DMS114 treated with DMSO at 0.1 percent for 48 hours (cell line): ENCODE results near the gene CNTN5.

Experiments
- DNase-seq: peaks from one replicate; lab custom pipeline; 2025; ENCODE audit not compliant: unreplicated experiment; lab: John Stamatoyannopoulos, UW

The CNTN5 gene

DNA sequence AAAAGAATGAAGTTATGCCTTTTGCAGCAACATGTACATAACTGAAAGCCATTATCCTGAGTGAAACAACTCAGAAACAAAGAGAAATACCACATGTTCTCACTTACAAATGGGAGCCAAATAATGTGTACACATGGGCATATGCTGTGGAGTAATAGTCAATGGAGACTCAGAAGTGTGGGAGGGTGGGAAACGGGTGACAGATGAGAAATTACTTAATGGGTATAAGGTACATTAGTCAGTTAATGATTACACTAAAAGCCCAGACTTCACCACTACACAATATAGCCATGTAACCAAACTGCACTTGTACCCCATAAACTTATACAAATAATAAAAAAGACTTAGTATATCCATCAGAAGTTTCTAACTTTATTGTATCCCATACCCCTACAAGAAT, 992.3 kb downstream of the CNTN5 start:
- DNase-seq: no peak

DNA sequence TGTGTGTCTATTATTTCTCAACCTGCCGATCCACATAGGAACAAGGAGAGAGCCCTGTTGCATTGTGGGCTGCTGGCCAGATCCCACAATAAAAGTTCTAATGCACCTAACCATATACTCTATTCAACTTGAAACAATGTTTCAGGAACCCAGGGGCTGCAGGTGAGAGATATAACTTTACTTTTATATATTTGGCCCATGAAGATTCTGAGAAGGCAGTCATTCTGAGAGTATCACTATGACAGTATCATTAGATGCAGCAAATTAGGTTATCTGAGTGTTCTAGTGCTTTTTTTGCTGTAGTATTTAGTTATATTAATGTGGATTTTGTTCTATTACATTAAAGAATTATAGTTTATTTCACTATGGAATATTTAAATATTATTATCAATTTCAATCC, 1011.2 kb downstream of the CNTN5 start:
- DNase-seq: no peak

DNA sequence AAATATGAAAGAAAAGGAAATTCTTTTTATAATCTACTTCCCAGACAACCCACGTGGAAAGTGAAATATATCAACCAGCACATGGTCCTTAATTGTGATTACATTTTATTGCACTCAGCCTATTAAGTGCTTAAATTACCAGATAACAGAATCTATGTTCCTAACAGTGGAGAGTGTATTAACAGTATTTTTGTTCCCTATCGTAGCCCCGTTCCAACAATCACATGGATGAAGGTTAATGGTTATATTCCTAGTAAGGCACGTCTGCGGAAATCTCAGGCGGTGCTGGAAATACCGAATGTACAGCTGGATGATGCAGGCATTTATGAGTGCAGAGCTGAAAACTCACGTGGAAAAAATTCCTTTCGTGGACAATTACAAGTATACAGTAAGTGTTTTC, 1040.3 kb downstream of the CNTN5 start:
- DNase-seq: no peak

DNA sequence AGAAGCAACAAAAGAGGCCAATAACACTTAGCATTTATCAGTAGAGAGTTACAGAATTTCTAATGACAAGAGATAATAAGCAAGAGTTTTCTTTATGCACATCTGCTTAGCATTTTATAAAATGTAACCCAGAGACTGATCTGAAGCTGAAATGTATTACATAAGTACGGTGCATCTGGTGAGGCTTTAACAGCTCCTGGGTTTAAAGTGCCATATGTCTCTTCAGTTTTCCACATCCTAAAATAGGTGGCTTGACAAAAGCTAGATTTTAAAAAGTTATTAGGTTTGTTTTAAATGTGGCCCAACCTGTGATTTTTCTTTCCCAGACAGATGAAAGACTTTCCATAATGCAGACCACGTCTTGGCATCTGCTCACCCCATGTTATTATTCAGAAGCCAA, 1045.7 kb downstream of the CNTN5 start:
- no peak for DNase-seq

DNA sequence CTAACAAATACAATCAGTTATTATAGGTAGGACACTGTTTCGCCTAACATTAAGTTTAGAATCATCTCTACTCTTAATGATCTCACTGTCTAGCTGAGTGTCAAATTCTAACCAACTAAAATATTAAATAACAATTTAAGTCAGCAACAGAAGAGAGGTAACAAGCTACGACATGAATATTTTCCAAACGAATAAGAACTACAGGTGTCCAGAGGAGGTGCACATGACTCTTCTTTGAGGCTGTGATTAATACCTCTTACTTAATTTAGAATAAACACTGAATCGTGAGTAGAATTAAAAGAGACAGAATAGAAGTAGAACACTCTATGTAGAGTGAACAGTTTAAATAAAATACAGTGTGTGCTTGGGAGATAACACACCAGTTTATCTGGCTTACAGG, 1047.4 kb downstream of the CNTN5 start:
- DNase-seq: no peak

DNA sequence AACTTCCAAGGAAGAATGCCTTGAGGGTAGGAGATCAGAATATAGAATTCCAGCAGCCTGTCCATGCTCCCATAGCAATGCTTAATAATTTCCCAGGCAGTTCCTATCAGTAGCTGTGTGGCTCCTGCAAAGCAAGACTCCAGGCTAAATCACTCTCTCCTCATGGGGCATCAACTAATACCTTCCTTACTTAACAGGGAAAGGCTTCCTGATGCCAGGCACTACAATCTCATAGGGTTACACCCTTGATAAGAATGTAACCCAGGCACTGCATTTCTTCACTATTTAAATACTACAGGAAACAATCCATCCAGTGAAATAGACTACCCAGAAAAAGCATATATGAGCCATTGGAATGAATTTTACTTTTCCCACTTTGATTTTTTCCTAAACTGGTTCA, 1051.4 kb downstream of the CNTN5 start:
- DNase-seq: no peak

DNA sequence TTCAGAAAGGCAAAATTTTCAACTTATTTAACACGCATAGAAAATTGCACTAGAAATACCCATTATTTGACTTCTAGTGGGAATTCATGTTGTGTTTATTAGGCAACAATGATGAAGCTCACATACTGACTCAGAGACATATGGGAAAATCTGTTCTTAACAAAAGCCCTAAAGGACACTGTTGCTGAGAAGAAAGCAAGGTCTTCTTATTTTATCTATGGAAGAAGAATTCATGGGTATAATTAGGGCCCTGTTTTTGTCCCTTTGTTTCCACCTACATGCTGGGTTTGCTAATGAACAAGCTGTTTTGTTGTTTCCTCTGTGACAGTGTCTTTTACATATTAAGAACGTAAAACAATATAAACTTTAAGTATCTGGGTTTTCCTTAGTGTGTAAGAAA, 1059.6 kb downstream of the CNTN5 start:
- no peak for DNase-seq

DNA sequence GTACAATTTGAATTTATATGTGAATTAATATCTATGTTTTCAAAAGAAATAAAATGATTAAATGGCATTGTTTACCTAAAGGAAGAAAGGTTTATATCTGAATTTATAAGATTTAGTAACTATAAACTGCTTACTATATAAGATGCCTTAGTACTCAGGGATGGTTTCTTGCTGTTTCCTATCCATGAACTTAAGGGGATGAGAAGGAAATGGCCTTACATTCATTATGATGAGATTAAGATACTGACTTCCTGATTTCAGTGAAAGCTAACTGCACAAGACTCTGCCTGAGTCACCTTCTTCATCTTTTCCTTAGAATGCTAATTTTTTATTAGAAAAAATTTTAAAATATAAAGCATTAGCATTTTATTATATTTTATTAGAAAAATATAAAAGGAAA, 1060.1 kb downstream of the CNTN5 start:
- DNase-seq: no peak

DNA sequence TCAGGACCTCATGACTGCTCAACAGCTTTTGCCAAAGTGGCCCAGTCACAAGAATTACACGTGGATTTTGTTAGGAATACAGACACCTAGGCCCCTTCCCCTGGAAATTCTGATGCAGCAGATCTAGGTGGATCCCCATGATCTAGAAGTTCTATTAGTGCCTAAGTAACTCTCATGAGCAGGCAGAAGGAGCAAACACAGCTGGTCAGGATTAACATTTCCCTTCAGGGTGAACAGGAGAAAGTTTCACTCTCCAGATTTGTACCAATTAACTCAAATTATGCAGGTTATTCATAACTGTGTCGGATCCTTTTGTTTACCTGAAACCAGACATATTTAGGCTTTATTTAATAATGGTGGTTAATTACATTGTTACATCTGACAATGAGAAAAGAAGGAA, 1072.9 kb downstream of the CNTN5 start:
- no peak for DNase-seq

DNA sequence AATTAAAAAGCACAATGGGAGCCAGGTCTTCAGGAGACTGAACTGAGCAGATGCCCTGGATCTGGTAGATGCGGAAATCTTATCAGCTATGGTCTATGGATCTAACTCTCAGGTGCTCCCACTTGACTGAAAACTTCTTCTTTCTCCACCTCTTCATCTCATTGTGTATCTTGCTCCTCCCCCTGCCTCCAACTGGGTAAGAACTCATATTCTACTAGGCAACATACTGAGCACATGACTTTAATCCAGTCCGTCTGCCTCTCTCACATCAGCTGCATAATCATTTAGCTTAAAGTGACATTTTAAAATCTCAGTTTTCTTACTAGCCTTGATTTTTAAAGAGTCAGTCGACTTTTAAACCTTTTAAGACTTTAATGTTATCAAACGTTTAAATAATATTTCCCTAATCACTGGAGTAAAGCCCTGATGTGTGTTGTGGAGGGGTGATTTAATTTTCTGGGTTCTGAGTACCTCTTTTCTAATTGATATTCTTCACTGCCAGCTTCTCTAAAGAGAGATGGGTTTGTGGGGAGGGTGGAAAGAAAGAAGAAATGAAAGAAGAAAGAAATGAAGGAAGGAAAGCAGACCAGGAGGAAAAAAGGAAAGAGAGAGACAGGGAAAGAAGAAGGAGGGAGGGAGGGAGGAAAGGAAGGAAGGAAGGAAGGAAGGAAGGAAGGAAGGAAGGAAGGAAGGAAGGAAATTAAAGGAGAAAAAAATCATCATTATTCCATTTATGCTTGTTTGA, 1073.5 kb downstream of the CNTN5 start:
- no peak for DNase-seq

DNA sequence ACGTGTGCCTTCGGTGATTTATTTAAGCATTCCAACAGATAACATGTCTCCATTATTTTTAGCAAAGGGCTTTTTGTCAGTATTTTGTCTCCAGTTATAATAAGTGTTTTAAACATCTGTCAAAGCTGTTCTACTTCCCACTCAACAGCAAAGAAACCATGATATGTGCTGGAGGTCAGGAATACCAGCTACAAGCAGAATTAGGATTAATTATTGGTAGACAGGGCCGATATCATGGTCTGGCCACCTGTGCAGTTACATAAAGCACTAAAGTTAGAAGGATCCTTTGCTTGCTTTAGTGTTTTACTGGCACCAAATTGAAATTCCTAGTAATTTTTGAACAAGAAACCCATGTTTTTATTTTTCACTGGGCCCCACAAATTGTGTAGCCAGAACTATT, 1075.1 kb downstream of the CNTN5 start:
- no peak for DNase-seq

DNA sequence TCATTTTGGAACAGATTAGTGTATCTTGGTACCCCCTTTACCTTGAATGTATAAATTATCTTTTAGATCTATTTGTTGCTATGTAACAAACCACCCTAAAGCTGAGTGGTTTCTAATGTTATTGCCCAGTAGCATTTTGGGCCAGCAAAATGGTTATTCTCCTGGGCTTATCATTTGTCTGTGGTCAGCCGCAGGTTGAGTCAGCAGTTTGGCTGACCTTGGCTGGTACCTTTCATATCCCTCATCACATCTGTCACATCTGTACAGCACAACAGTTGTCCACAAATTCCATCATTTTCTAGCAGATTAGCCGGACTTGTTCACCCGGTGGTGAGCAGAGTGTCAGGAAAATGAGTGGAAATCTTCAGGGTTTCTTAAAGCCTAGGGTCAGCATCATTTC, 1077.8 kb downstream of the CNTN5 start:
- no peak for DNase-seq

DNA sequence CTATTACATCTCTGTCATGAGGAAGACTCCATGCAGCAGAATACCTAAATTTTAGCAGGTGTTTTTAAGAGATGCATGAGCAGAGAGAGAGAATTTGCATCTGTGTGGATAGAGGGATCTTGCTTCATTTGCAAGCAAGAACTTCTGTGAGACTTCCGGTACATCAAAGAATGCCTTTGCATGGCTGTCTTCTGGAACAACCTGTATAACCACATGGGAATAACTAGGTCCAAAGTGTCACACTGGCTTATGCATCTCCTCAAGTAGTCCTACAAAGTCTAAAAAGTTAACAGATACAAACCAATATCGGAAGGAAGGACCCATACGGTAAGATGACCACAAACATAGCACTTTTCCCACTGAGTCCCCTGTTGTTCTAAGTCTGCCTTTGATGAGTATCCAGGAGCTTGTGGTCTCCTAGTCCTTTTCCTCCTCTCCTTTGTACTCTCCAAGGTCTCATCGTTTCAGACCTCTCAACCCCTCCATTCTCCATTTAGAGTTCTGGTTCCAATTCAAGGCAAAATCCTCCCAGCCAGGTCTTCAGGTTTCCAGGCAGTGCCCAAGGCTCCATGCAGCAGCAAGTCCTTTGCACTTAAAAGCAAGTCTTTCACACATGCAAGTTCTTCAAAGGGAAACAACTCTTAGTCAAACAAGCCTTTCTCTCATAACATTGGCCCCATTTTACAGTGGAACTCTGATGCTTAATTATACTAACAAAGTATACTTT, 1084.7 kb downstream of the CNTN5 start:
- DNase-seq: no peak

DNA sequence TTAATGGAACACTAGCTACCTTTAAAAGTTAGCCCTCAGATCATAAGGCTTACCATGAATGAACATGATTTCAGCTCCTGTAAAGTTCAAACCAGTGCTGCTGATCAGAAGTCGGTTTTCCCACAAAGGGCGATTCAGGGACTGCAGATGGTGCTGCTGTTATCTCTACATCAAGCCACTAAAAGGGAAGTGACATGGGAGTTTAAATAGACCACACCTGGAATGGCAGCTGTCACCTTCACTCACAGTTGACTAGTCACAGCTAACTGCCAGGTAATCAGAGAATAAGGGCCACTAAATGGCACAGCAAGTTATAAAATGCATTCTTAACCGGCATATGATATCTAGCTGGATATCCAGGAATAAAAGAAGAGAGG, 1085.2 kb downstream of the CNTN5 start:
- no peak for DNase-seq

DNA sequence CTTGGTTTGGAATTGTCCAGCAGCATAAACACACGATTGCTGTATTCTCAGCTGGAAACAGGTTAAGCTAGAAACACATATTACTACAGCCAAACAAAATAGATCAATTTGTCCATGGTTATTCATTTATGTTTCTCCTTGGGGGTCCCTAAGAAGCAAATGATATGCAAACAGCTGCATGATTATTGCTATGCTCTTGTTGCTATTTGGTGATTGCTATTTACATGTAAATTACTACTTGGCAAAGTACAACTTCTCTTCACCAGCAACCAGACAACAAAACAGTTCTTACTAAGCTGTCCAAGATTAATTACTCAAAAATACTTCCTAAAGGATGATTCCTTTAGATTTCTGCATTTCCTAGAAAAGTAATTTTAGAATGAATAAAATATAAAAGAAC, 1098.4 kb downstream of the CNTN5 start:
- no peak for DNase-seq

DNA sequence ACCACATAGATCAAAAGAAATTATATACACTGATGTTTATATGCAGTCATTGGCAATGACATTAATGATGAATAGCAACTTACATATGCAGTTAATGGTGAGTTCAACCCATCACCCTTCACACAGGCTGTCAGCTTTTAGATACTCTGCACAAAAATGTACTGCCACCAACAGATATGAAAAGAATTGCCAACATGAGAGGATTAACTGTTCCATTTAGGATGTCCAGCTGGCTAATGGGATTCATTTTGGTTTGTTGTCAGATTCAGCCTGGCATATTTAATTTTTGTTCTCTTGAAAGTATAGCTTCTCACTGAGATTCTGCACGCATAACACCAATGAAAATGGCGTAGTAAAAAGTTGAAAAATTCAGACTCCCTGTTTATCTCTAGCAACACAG, 1112.4 kb downstream of the CNTN5 start:
- DNase-seq: no peak

DNA sequence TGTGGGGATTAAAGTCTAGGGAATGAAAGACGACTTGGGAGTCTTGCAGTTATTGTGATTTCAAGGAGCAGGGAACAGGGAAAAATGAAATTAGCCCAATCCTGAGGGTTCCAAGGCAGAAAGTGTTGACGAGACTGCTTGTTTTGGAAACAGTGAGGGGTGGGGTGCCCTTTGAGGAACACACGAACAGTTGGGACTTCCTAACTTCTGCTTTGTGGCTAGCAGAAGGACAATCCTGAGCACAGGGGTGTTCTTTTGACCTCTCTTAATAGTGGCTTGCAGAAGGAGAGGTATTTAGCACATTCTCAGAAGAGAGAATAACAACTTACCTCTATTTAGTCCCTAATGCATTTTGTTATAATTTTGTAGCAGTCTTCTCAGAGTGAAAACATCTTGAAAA, 1120.5 kb downstream of the CNTN5 start:
- no peak for DNase-seq

DNA sequence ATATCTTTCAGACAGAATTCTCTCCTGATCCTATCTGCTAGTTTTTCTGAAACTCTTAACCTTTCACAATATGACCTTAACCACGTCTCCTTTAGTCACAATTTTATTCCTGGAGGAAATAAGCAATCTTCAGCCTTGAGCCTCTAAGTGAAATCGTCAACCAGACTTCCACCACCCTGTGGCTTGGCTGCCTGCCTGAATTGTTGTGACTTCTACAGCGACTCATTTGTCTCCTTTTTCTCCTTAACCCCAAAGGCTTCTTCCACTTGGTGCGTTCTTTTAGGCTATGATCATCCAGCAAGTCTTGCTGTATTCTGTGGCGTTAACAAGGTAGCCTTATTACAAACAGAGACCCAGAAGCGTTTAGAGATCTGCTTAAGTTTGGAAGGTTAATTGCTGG, 1131.2 kb downstream of the CNTN5 start:
- DNase-seq: no peak

DNA sequence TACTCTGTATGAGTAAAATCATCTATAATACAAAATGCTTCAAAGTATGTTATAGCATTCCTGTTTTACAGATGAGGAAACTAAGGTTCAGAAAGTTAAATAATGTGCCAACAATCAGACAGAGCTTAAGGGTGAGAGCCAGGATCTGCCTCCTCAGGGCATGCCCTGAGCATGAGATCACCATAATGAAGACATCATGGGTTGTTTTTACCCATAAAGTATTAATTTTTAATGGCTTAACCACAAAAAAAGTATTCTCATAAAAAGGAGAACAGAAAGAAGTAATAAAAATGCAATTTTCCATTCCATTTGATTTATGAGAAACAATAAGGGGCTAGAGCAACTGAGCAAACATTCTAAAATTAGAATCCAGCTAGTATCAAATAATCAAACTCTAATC, 1132.0 kb downstream of the CNTN5 start:
- DNase-seq: no peak

DNA sequence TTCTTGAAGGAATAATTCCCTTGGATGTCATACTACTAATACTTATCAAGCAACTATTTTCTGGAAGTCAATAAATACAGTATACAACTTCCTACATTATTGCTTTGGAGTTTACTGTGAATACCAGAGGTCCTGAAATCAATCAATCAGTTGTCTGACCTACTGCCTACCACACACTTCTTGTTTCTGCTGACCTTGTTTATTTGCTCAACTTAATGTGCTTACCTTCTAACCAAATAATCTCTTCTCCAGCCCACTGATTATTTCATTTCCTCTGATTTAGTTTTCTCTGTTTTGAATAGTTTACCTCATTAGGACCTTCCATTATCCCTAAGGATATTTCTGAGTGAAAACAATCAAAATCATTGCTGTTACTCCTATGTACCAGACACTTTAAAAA, 1142.7 kb downstream of the CNTN5 start:
- DNase-seq: no peak

DNA sequence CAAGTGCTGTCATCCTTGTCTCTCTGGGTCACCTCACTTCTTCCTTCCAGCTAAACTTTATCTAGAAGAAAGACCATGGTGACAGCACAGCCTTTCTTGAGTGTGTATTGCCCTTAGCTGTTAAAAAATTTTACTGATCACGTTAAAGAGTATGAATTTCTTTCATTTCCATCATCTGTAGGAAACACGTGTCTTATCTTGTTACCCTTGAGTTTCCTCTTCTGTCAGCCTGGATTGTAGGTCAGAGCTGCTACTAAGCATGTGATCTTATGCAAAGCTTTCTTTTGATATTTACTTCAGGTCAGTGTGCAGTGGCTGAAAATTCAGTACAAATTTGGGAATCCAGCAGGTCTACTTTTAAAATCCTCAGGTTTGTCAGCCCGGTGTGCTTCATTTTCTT, 1154.1 kb downstream of the CNTN5 start:
- DNase-seq: no peak

DNA sequence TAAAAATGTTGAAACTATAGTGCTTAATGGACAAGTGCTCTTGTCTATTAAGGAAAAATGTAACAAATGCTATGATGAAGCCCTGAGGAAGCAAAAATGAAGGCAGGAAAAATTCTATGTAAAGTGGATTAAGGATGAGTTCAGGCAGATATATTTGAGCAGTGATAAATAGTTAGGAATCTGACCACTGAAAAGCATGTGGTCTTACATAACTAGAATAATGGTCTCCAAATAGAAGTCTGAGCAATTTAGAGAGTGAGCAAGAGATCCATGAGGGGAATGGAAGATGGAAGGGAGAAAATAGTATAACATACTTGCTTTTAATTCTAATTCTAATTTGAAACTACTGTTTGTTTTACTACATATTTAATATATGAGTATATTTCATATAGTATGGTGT, 1155.7 kb downstream of the CNTN5 start:
- DNase-seq: no peak

DNA sequence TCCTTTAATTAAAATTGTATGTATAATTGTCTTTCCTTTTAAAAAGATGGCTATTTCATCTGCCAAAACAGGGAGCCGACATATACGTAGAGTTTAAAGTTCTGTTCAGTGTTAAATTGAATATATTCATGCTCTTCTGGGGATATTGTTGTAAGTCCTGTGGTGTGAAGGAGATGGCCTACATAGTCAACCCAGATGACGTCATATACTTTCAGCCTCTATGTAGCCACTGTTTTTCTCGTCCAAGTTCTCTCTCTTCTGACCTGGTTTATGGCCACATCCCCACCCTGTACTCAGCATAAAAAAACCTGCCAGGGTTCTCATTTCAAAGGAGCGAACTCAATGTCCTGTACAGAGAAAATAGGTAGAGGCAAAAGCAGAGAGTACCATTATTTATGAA, 1156.9 kb downstream of the CNTN5 start:
- DNase-seq: no peak
